ENCODE data around the gene UFD1. TPM values are rescaled to one million over a fixed set of nuclear protein-coding genes. Genes with fewer than 3 reads are reported as not detected.

UFD1 gene
- total and polyA plus RNA-seq, 9 of the 15 experiments (the other 6 are each of a cell fraction or from before 2014, with no cell fraction given): 238 to 645 (median 363) TPM

GRCh38 chr22:19434829-19435580 is 44.0 kb downstream of the UFD1 start (continued):
- TF ChIP-seq, protein P1, sequence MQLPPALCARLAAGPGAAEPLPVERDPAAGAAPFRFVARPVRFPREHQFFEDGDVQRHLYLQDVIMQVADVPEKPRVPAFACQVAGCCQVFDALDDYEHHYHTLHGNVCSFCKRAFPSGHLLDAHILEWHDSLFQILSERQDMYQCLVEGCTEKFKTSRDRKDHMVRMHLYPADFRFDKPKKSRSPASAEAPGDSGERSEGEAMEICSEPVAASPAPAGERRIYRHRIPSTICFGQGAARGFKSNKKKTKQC (CRISPR knock-in tag; IDR thresholded peaks at IDR 0.05): no peak
- TF ChIP-seq ZNF766 (CRISPR knock-in tag; conservative IDR thresholded peaks at IDR 0.05): no peak
- no peak for TF ChIP-seq TGIF2 (CRISPR knock-in tag; IDR thresholded peaks at IDR 0.05)
- TF ChIP-seq BCOR (IDR thresholded peaks at IDR 0.05): no peak
- TF ChIP-seq NFXL1 (CRISPR knock-in tag; IDR thresholded peaks at IDR 0.05): no peak
- TF ChIP-seq FOXK1 (CRISPR knock-in tag; IDR thresholded peaks at IDR 0.05; ENCODE audit: borderline replicate concordance): no peak
- TF ChIP-seq ZNF586 (CRISPR knock-in tag; conservative IDR thresholded peaks at IDR 0.05): no peak
- no peak for TF ChIP-seq PRMT5 (CRISPR knock-in tag; IDR thresholded peaks at IDR 0.05)
- peak; percentile 75 for TF ChIP-seq SIRT6 (IDR thresholded peaks at IDR 0.05; ENCODE audit: low read depth, low read length)
- TF ChIP-seq TCF7L2 (IDR thresholded peaks at IDR 0.05; ENCODE audit: low read depth, low read length): no peak
- TF ChIP-seq ZNF133 (CRISPR knock-in tag; IDR thresholded peaks at IDR 0.05): no peak
- no peak for TF ChIP-seq IFI16 (CRISPR knock-in tag; IDR thresholded peaks at IDR 0.05)
- TF ChIP-seq MLLT1 (IDR thresholded peaks at IDR 0.05): no peak
- no peak for TF ChIP-seq ZNF165 (CRISPR knock-in tag; IDR thresholded peaks at IDR 0.05; ENCODE audit: borderline replicate concordance)
- no peak for TF ChIP-seq MITF (IDR thresholded peaks at IDR 0.05)
- no peak for TF ChIP-seq LEF1 (IDR thresholded peaks at IDR 0.05)
- TF ChIP-seq POLR2AphosphoS2 (IDR thresholded peaks at IDR 0.05; ENCODE audit: low read length): peak; percentile 26; the same call in 1 of the 2 replicates
- TF ChIP-seq ZNF184 (CRISPR knock-in tag; IDR thresholded peaks at IDR 0.05): no peak
- peak; percentile 7; the same call in 1 of the 2 replicates for TF ChIP-seq ARID3B (CRISPR knock-in tag; IDR thresholded peaks at IDR 0.05; ENCODE audit: borderline replicate concordance)
- TF ChIP-seq SMARCA4 (IDR thresholded peaks at IDR 0.05): no peak
- TF ChIP-seq NFE2L1 (tag; IDR thresholded peaks at IDR 0.05; ENCODE audit: borderline replicate concordance, low read depth): no peak
- TF ChIP-seq CHD1 (IDR thresholded peaks at IDR 0.05; ENCODE audit: low read length): peak; percentile 56
- TF ChIP-seq, protein P2, sequence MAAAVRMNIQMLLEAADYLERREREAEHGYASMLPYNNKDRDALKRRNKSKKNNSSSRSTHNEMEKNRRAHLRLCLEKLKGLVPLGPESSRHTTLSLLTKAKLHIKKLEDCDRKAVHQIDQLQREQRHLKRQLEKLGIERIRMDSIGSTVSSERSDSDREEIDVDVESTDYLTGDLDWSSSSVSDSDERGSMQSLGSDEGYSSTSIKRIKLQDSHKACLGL (CRISPR knock-in tag; IDR thresholded peaks at IDR 0.05; ENCODE audit: borderline replicate concordance, poor library complexity, severe bottlenecking): peak; percentile 7
- TF ChIP-seq NR2C2 (CRISPR knock-in tag; IDR thresholded peaks at IDR 0.05): no peak
- no peak for TF ChIP-seq NR2C2 (tag; IDR thresholded peaks at IDR 0.05)
